Testis (tissue), 3 donors: ENCODE data around the gene FITM1. TPM values are rescaled to one million over a fixed set of nuclear protein-coding genes. Genes with fewer than 3 reads are reported as not detected.
A peak's percentile ranks its signal among the peaks of the same experiment; 100 is the strongest.

Experiments used
- DNase-seq: peaks from one replicate; pipeline ENCODE4 v3.0.0-alpha.2; 2019
- H3K27ac ChIP-seq, 2 donors: fragments of 200-600 bp; sonication (generic); one replicate each; pipeline ENCODE4 v1.5.1; 2019
- H3K27me3 ChIP-seq: fragments of 200-600 bp; sonication (generic); one replicate; pipeline ENCODE4 v1.5.1; 2019
- H3K36me3 ChIP-seq: fragments of 200-600 bp; sonication (generic); one replicate; pipeline ENCODE4 v1.5.1; 2017; ENCODE audit warnings: low read depth; ENCODE audit errors: missing control alignments
- H3K4me1 ChIP-seq: fragments of 200-600 bp; sonication (generic); one replicate; pipeline ENCODE4 v1.5.1; 2019
- H3K4me3 ChIP-seq, 2 donors: fragments of 200-600 bp; sonication (generic); one replicate each; pipeline ENCODE4 v1.5.1; 2017 to 2019
- H3K9me3 ChIP-seq: fragments of 200-600 bp; sonication (generic); one replicate; pipeline ENCODE4 v1.5.1; 2017
- CTCF ChIP-seq, 3 experiments: fragments of 450-650 bp in 2 of 3; fragments of 200-600 bp in 1 of 3; sonication (generic) in 1 of 3; IDR thresholded peaks; one replicate each; pipeline ENCODE4 v1.5.1; 2016 to 2019; ENCODE audit warnings: antibody characterized with exemption in 3 of 3, mild to moderate bottlenecking in 2 of 3, moderate library complexity in 1 of 3
- POLR2A ChIP-seq: fragments of 450-650 bp; IDR thresholded peaks from one replicate; pipeline ENCODE4 v1.6.1; 2017; ENCODE audit warnings: antibody characterized with exemption, mild to moderate bottlenecking, moderate library complexity
- whole genome bisulfite sequencing, 2 donors: methylation state at CpG; one replicate each; pipeline ENCODE4 v1.1.5; 2018; 5-methylcytosine and 5-hydroxymethylcytosine counted together
- intact Hi-C: fragments of 100-400 bp; cut with DNase I; formaldehyde crosslinking; loops from one replicate; pipeline ENCODE4 v1.15.1; 2023; ENCODE audit warnings: low total_unique reads
- polyA plus RNA-seq: library from polyadenylated mRNA; stranded (reverse); fragments of 350-450 nt; fragmentation: Illumina TruSeq; extraction: RNeasy Lipid Tissue Mini Kit (QIAGEN cat#74804); gene quantifications from one replicate; pipeline ENCODE4 v1.2.3, GENCODE V29; 2014; ENCODE audit warnings: low read depth, low replicate concordance; ENCODE audit not compliant: insufficient read depth
- total RNA-seq, 2 donors: library from RNA; depleted of rRNA; stranded (reverse); fragments of >200 nt; gene quantifications; one replicate each; pipeline ENCODE4 v1.2.3, GENCODE V29; 2016

Gene FITM1
- total and polyA plus RNA-seq, 3 donors from 2014 or later: 2.2 to 3.7 (median 3.5) TPM

GRCh38 chr14:24114532-24115421 lies 15.7 kb upstream of the FITM1 start, which contains the start of the genes DCAF11 and NRL:
DCAF11 (plus strand) TSS chr14:24114777; CDS start chr14:24115595, 818 bp downstream.
NRL (minus strand) TSS chr14:24114949; CDS start chr14:24082848, 32,101 bp downstream.
- peak in 1 of 3 experiments; percentile 19 for TF ChIP-seq CTCF (IDR thresholded peaks at IDR 0.05)
- no peak for TF ChIP-seq POLR2A
- H3K4me1 ChIP-seq: peaks cover 9% of the 10 kb centered on the region
- no peaks in the 10 kb centered on the region for H3K36me3 ChIP-seq
- DNase-seq: peak; percentile 99
- peak within 1 kb of the TSS; percentile 99 to 100 for H3K27ac ChIP-seq
- intact Hi-C loops: no loop called here
- 1 to 2% methylated on average over 26 to 59 of the region's 65 CpGs for WGBS, 2 donors
- H3K4me3 ChIP-seq: peak within 1 kb of the TSS; percentile 68 to 76
- no peaks in the 10 kb centered on the region for H3K27me3 ChIP-seq
- no peaks in the 10 kb centered on the region for H3K9me3 ChIP-seq

GRCh38 chr14:24115422-24116127 lies 14.9 kb upstream of the FITM1 start:
- H3K9me3 ChIP-seq: no peaks in the 10 kb centered on the region
- WGBS, 2 donors: 3 to 4% methylated on average over 5 to 14 of the region's 14 CpGs
- peaks cover 9% of the 10 kb centered on the region for H3K4me1 ChIP-seq
- intact Hi-C loops: no loop called here
- DNase-seq: no peak
- no peaks in the 10 kb centered on the region for H3K36me3 ChIP-seq
- no peaks in the 10 kb centered on the region for H3K27me3 ChIP-seq
- no peak for TF ChIP-seq POLR2A
- no peak for TF ChIP-seq CTCF (IDR thresholded peaks at IDR 0.05)
- H3K27ac ChIP-seq: peak overlapping the region; percentile 99 to 100
- peak overlapping the region; percentile 68 to 76 for H3K4me3 ChIP-seq

GRCh38 chr14:24116128-24116814 lies 14.2 kb upstream of the FITM1 start:
- H3K27me3 ChIP-seq: no peaks in the 10 kb centered on the region
- no peak for DNase-seq
- no peak overlapping the region for H3K27ac ChIP-seq
- TF ChIP-seq CTCF (IDR thresholded peaks at IDR 0.05) (no peak), POLR2A (no peak)
- no peaks in the 10 kb centered on the region for H3K9me3 ChIP-seq
- H3K4me1 ChIP-seq: peaks cover 9% of the 10 kb centered on the region
- 75 to 92% methylated on average over 6 of the region's 6 CpGs for WGBS, 2 donors
- H3K4me3 ChIP-seq: peak overlapping the region in 1 of 2 donors; percentile 68
- intact Hi-C loops: no loop called here
- H3K36me3 ChIP-seq: no peaks in the 10 kb centered on the region

GRCh38 chr14:24117179-24117578 lies 13.3 kb upstream of the FITM1 start:
- no peaks in the 10 kb centered on the region for H3K9me3 ChIP-seq
- H3K27ac ChIP-seq: no peak overlapping the region
- TF ChIP-seq POLR2A: no peak
- no peak for TF ChIP-seq CTCF (IDR thresholded peaks at IDR 0.05)
- 88 to 94% methylated on average over 6 of the region's 6 CpGs for WGBS, 2 donors
- intact Hi-C loops: no loop called here
- no peaks in the 10 kb centered on the region for H3K36me3 ChIP-seq
- no peak overlapping the region for H3K4me3 ChIP-seq
- H3K4me1 ChIP-seq: peaks cover 9% of the 10 kb centered on the region
- DNase-seq: no peak
- H3K27me3 ChIP-seq: no peaks in the 10 kb centered on the region
